Karpas-422 (cell line): ENCODE results near the gene MED12L. TPM values are rescaled to one million over a fixed set of nuclear protein-coding genes. Genes with fewer than 3 reads are reported as not detected.

Experiments used
- DNase-seq: peaks from one replicate; pipeline ENCODE4 v3.0.0-alpha.2; 2015
- H2AFZ ChIP-seq: fragments of 200-600 bp; sonication (generic); 2 replicates; pipeline ENCODE4 v1.6.1; 2014; ENCODE audit warnings: antibody characterized with exemption, low read length, mixed read lengths
- H3K27ac ChIP-seq: fragments of 200-600 bp; sonication (generic); 2 replicates; pipeline ENCODE4 v1.5.1; 2014; ENCODE audit warnings: mild to moderate bottlenecking, low read length, moderate library complexity
- H3K27me3 ChIP-seq: fragments of 200-600 bp; sonication (generic); 2 replicates; pipeline ENCODE4 v1.6.1; 2014; ENCODE audit warnings: low read length, mixed read lengths
- H3K36me3 ChIP-seq: fragments of 200-600 bp; sonication (generic); 2 replicates; pipeline ENCODE4 v1.6.1; 2014; ENCODE audit warnings: low read length, mixed read lengths; ENCODE audit not compliant: insufficient read depth
- H3K4me1 ChIP-seq: fragments of 200-600 bp; sonication (generic); 2 replicates; pipeline ENCODE4 v1.6.1; 2014; ENCODE audit warnings: mild to moderate bottlenecking, low read length, mixed read lengths
- H3K4me2 ChIP-seq: fragments of 200-600 bp; sonication (generic); 2 replicates; pipeline ENCODE4 v1.6.1; 2014; ENCODE audit warnings: low read length, low read depth, mild to moderate bottlenecking; ENCODE audit not compliant: poor library complexity, severe bottlenecking
- H3K4me3 ChIP-seq: fragments of 200-600 bp; sonication (generic); 2 replicates; pipeline ENCODE4 v1.5.1; 2014; ENCODE audit warnings: mild to moderate bottlenecking, antibody characterized with exemption, low read length, mixed read lengths
- H3K79me2 ChIP-seq: fragments of 200-600 bp; sonication (generic); 2 replicates; pipeline ENCODE4 v1.6.1; 2014; ENCODE audit warnings: mild to moderate bottlenecking, low read length, mixed read lengths
- H3K9ac ChIP-seq: fragments of 200-600 bp; sonication (generic); 2 replicates; pipeline ENCODE4 v1.6.0; 2014; ENCODE audit warnings: low read length
- H3K9me2 ChIP-seq: fragments of 200-600 bp; sonication (generic), shearing (Covaris generic); replicated peaks from 2 replicates; pipeline ENCODE4 v1.6.0; 2014; ENCODE audit warnings: mild to moderate bottlenecking, low read length, moderate library complexity; ENCODE audit not compliant: insufficient read depth
- H3K9me3 ChIP-seq: fragments of 300-700, 200-600 bp; sonication (generic); 2 replicates; pipeline ENCODE4 v1.6.1; 2014; ENCODE audit warnings: low read length, mixed read lengths
- H4K20me1 ChIP-seq: fragments of 200-600 bp; sonication (generic); 2 replicates; pipeline ENCODE4 v1.6.1; 2014; ENCODE audit warnings: mild to moderate bottlenecking, antibody characterized with exemption, low read length, low read depth; ENCODE audit not compliant: insufficient read depth
- total RNA-seq: library from RNA; depleted of rRNA; stranded (reverse); fragments of >200 nt; shearing (Covaris generic); gene quantifications from 2 replicates; pipeline ENCODE4 v1.2.3, GENCODE V29; 2014; ENCODE audit warnings: low replicate concordance

Gene MED12L
- total RNA-seq, 1 experiment from 2014 or later: 2.4 TPM

- no peaks in the 10 kb centered on the region for H3K27me3 ChIP-seq
- no peak overlapping the region for H3K9ac ChIP-seq
- H3K4me3 ChIP-seq: no peak overlapping the region
- peaks cover 67% of the 10 kb centered on the region for H3K4me1 ChIP-seq
- no peak overlapping the region for H3K27ac ChIP-seq
- no peak overlapping the region for H2AFZ ChIP-seq
- no peaks in the 10 kb centered on the region for H3K9me2 ChIP-seq
- no peak overlapping the region for H3K4me2 ChIP-seq
- H3K9me3 ChIP-seq: no peaks in the 10 kb centered on the region
- H3K79me2 ChIP-seq: no peaks in the 10 kb centered on the region
- no peak for DNase-seq
- no peaks in the 10 kb centered on the region for H3K36me3 ChIP-seq
- no peaks in the 10 kb centered on the region for H4K20me1 ChIP-seq
Measured at GRCh38 chr3:151436675-151437446, 351.4 kb downstream of the MED12L start.

GRCh38 chr3:151437906-151438305 is 352.4 kb downstream of the MED12L start:
- Histone ChIP-seq H3K9ac (no peak overlapping the region), H3K36me3 (no peaks in the 10 kb centered on the region), H3K9me3 (no peaks in the 10 kb centered on the region), H3K4me3 (no peak overlapping the region), H4K20me1 (no peaks in the 10 kb centered on the region), H3K27ac (no peak overlapping the region), H3K79me2 (no peaks in the 10 kb centered on the region), H2AFZ (no peak overlapping the region), H3K27me3 (no peaks in the 10 kb centered on the region), H3K4me1 (peaks cover 57% of the 10 kb centered on the region), H3K9me2 (no peaks in the 10 kb centered on the region), H3K4me2 (no peak overlapping the region)
- no peak for DNase-seq

- Histone ChIP-seq H3K79me2 (no peaks in the 10 kb centered on the region), H3K27ac (peak overlapping the region; percentile 30), H3K4me1 (peaks cover 39% of the 10 kb centered on the region), H3K9ac (no peak overlapping the region), H3K36me3 (no peaks in the 10 kb centered on the region), H3K4me2 (peak overlapping the region; percentile 41), H3K4me3 (no peak overlapping the region), H3K27me3 (no peaks in the 10 kb centered on the region), H2AFZ (no peak overlapping the region), H3K9me2 (no peaks in the 10 kb centered on the region), H3K9me3 (no peaks in the 10 kb centered on the region), H4K20me1 (no peaks in the 10 kb centered on the region)
- peak; percentile 93 for DNase-seq
Measured at GRCh38 chr3:151439652-151440125, 354.2 kb downstream of the MED12L start.

- no peaks in the 10 kb centered on the region for H4K20me1 ChIP-seq
- H2AFZ ChIP-seq: no peak overlapping the region
- no peak overlapping the region for H3K27ac ChIP-seq
- no peak overlapping the region for H3K4me3 ChIP-seq
- no peaks in the 10 kb centered on the region for H3K9me2 ChIP-seq
- no peak overlapping the region for H3K4me2 ChIP-seq
- no peaks in the 10 kb centered on the region for H3K79me2 ChIP-seq
- peaks cover 27% of the 10 kb centered on the region for H3K4me1 ChIP-seq
- H3K27me3 ChIP-seq: no peaks in the 10 kb centered on the region
- no peak for DNase-seq
- H3K36me3 ChIP-seq: no peaks in the 10 kb centered on the region
- H3K9me3 ChIP-seq: no peaks in the 10 kb centered on the region
- H3K9ac ChIP-seq: no peak overlapping the region
Measured at GRCh38 chr3:151440940-151441339, 355.5 kb downstream of the MED12L start.

- Histone ChIP-seq H4K20me1 (no peaks in the 10 kb centered on the region), H2AFZ (no peak overlapping the region), H3K4me3 (no peak overlapping the region), H3K9me3 (no peaks in the 10 kb centered on the region), H3K27me3 (no peaks in the 10 kb centered on the region), H3K4me1 (peaks cover 12% of the 10 kb centered on the region), H3K27ac (no peak overlapping the region), H3K4me2 (no peak overlapping the region), H3K9ac (no peak overlapping the region), H3K79me2 (no peaks in the 10 kb centered on the region), H3K36me3 (no peaks in the 10 kb centered on the region), H3K9me2 (no peaks in the 10 kb centered on the region)
- no peak for DNase-seq
Measured at GRCh38 chr3:151443583-151443982, 358.1 kb downstream of the MED12L start.

GRCh38 chr3:151445273-151446001 is 360.0 kb downstream of the MED12L start:
- H4K20me1 ChIP-seq: no peaks in the 10 kb centered on the region
- H3K27ac ChIP-seq: no peak overlapping the region
- no peak for DNase-seq
- H3K36me3 ChIP-seq: no peaks in the 10 kb centered on the region
- H2AFZ ChIP-seq: no peak overlapping the region
- H3K79me2 ChIP-seq: no peaks in the 10 kb centered on the region
- H3K4me1 ChIP-seq: no peaks in the 10 kb centered on the region
- no peak overlapping the region for H3K4me2 ChIP-seq
- H3K9me3 ChIP-seq: no peaks in the 10 kb centered on the region
- H3K9ac ChIP-seq: no peak overlapping the region
- no peak overlapping the region for H3K4me3 ChIP-seq
- no peaks in the 10 kb centered on the region for H3K9me2 ChIP-seq
- H3K27me3 ChIP-seq: no peaks in the 10 kb centered on the region

- H3K27me3 ChIP-seq: no peaks in the 10 kb centered on the region
- no peaks in the 10 kb centered on the region for H3K36me3 ChIP-seq
- no peak for DNase-seq
- H3K9me3 ChIP-seq: no peaks in the 10 kb centered on the region
- no peak overlapping the region for H2AFZ ChIP-seq
- H3K27ac ChIP-seq: no peak overlapping the region
- H3K4me2 ChIP-seq: no peak overlapping the region
- H3K79me2 ChIP-seq: no peaks in the 10 kb centered on the region
- no peak overlapping the region for H3K9ac ChIP-seq
- no peak overlapping the region for H3K4me3 ChIP-seq
- H3K4me1 ChIP-seq: no peaks in the 10 kb centered on the region
- no peaks in the 10 kb centered on the region for H3K9me2 ChIP-seq
- no peaks in the 10 kb centered on the region for H4K20me1 ChIP-seq
Measured at GRCh38 chr3:151446002-151446340, 360.5 kb downstream of the MED12L start.

- DNase-seq: no peak
- no peaks in the 10 kb centered on the region for H3K4me1 ChIP-seq
- H3K9ac ChIP-seq: no peak overlapping the region
- no peaks in the 10 kb centered on the region for H3K36me3 ChIP-seq
- H3K4me2 ChIP-seq: no peak overlapping the region
- no peaks in the 10 kb centered on the region for H3K79me2 ChIP-seq
- no peak overlapping the region for H3K27ac ChIP-seq
- H3K27me3 ChIP-seq: no peaks in the 10 kb centered on the region
- no peaks in the 10 kb centered on the region for H3K9me2 ChIP-seq
- no peak overlapping the region for H2AFZ ChIP-seq
- no peaks in the 10 kb centered on the region for H3K9me3 ChIP-seq
- no peak overlapping the region for H3K4me3 ChIP-seq
- H4K20me1 ChIP-seq: no peaks in the 10 kb centered on the region
Measured at GRCh38 chr3:151452368-151452767, 366.9 kb downstream of the MED12L start.
